Testis (tissue), 2 donors: ENCODE results near the gene COL5A1.

ENCODE experiments used
- POLR2A ChIP-seq: fragments of 450-650 bp; IDR thresholded peaks from one replicate; pipeline ENCODE4 v1.6.1; 2017; ENCODE audit warnings: antibody characterized with exemption, mild to moderate bottlenecking, moderate library complexity
- TF ChIP-seq, protein P1 (sequence below), 3 experiments: fragments of 450-650 bp in 2 of 3; fragments of 200-600 bp in 1 of 3; sonication (generic) in 1 of 3; IDR thresholded peaks; one replicate each; pipeline ENCODE4 v1.5.1; 2016 to 2019; ENCODE audit warnings: antibody characterized with exemption in 3 of 3, mild to moderate bottlenecking in 2 of 3, moderate library complexity in 1 of 3

DNA sequence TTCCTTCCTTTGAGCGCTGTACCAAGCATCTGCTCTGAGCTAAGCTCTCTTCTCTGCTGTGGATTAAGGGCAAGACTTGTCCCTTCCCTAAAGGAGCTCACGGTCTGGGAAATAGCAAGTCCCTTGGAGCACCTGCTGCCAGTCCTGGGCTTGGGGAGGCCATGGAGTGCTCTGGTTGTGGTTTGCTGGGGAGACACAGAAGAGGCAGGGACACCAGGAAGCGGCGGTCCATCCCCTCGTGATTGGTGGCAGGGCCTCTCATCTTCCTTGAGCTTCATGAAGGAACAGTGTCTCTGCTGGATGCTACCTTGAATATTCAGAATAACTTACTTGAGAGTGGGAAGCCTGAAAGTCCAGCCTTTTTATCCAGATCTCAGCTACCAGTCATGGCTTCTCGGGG, 35.3 kb downstream of the COL5A1 start:
- TF ChIP-seq, protein P1, sequence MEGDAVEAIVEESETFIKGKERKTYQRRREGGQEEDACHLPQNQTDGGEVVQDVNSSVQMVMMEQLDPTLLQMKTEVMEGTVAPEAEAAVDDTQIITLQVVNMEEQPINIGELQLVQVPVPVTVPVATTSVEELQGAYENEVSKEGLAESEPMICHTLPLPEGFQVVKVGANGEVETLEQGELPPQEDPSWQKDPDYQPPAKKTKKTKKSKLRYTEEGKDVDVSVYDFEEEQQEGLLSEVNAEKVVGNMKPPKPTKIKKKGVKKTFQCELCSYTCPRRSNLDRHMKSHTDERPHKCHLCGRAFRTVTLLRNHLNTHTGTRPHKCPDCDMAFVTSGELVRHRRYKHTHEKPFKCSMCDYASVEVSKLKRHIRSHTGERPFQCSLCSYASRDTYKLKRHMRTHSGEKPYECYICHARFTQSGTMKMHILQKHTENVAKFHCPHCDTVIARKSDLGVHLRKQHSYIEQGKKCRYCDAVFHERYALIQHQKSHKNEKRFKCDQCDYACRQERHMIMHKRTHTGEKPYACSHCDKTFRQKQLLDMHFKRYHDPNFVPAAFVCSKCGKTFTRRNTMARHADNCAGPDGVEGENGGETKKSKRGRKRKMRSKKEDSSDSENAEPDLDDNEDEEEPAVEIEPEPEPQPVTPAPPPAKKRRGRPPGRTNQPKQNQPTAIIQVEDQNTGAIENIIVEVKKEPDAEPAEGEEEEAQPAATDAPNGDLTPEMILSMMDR (IDR thresholded peaks at IDR 0.05): no peak
- TF ChIP-seq POLR2A: no peak
